Stromal cell of bone marrow (primary cell): Measurements from ENCODE around the gene DPP3.

Experiments
- DNase-seq: peaks from one replicate; pipeline ENCODE4 v3.0.0-alpha.2; 2012; ENCODE audit warnings: low read depth

The DPP3 gene

DNA sequence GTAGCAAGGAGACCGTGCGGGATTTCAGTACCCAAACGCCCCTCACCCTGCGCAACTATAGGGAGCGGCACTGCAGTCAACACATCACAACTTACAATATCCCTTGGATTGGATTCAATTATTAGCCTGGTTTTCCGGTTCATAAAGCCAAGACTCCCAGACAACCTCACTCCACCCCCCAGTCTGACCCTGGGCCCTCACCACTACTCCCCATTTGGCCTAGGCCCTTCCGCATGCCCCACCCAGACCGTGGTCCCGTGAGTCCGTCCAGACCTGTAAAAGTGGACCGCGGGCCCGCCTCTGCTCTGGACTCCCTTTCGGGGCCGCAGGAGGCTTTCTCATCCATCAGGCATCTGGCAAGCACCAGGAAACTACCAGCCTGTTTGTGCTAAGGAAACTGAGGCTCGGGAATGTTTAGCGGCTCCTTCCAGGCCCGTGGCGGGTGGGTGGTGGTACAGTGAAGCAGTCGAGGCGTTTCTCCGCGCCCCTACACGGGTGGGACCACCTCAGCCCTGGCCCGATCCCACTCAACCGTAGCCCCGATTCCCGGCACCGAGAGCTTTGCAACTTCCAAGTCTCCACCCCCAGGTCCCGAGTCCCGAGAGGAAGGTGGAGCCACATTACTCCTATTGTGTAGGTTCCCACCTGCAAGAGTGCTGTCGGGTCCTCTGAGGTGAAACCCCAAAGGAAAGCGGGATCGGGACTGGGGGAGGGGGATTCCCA is 679 bp upstream of the DPP3 start:
- DNase-seq = peak; percentile 16

- no peak for DNase-seq
These were observed 4.7 kb downstream of the DPP3 start for GRCh38 chr11:66484806-66485380.

DNA sequence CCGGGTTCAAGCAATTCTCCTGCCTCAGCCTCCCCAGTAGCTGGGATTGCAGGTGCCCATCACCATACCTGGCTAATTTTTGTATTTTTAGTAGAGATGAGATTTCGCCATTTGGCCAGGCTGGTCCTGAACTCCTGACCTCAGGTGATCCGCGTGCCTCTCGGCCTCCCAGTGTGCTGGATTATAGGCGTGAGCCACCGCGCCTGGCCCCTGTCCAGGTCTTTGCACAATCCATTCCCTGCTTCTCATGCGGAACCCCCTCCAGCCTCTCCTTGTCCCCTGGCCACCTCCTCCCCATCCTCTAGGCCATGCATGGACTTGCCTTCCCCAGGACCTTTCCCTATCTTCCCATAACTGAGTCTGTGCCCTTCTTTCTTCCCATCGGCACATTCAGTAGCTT is 8.7 kb downstream of the DPP3 start:
- no peak for DNase-seq

GRCh38 chr11:66489636-66490035 is 9.4 kb downstream of the DPP3 start:
- DNase-seq = no peak

GRCh38 chr11:66491315-66491935 is 11.2 kb downstream of the DPP3 start:
- DNase-seq = no peak

DNA sequence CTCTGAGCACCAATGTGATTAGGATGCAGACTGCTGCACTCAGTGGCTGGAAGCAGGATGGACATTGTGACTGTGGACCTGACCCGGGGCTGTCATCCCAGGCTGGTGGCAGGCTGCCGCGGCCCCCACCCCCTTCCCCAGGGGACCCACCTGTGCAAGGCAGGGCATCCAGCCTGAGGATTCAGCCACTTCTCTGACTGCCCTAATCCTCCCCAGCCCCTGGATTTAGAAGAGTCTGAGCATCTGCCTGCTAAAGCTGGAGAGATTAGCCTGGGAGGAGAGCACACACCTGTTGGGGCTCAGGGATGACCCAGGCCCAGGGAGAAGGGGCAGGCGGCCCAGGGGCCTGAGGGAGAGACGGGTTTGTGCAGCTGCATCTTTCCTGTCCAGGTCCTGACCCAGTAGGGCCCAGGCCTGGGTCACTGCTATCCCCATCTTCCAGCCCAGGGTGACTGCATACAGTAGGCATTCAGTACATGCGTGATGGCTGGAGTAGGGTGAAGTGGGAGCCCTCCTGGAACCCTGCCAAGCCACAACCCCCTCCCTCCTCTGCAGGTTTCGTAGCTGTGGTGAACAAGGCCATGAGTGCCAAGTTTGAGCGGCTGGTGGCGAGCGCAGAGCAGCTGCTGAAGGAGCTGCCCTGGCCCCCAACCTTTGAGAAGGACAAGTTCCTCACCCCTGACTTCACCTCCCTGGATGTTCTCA is 12.1 kb downstream of the DPP3 start:
- DNase-seq = no peak

GRCh38 chr11:66493130-66493529 is 12.9 kb downstream of the DPP3 start:
- DNase-seq = no peak

GRCh38 chr11:66494458-66494857 is 14.2 kb downstream of the DPP3 start:
- no peak for DNase-seq

DNA sequence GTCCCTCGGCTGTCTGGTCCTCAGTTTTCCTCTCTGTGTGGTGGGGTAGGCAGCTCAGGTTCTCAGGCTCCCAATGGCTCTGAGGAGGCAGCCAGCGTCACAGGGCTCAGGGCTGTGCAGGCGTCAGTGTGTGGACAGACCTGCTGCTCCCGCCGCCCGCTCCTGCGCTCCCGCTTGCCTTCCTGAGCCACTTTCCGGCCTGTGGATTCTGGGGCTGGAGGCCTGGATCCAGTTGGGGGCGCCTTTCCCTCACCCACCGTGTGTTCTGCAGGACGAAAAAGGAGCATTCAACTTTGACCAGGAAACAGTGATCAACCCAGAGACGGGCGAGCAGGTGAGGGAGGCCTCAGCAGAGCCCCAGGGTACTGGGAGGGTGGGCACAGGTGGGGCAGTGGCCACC is 14.7 kb downstream of the DPP3 start:
- no peak for DNase-seq

- no peak for DNase-seq
These were observed 15.2 kb downstream of the DPP3 start for GRCh38 chr11:66495401-66495854.

DNA sequence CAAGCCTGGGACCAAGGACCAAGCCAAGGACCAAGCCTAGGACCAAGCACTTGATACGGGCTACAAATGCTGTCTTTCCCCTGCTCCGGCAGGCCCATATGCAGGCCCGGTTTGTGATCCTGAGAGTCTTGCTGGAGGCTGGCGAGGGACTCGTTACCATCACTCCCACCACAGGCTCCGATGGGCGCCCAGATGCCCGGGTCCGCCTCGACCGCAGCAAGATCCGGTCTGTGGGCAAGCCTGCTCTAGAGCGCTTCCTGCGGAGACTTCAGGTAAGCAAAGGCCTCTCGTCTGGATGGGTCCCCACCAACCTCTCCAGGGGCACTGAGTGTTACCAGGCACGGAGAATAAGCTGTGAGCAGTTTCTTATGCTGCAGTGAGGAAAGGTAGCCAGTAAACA is 17.0 kb downstream of the DPP3 start:
- no peak for DNase-seq

- no peak for DNase-seq
These were observed 18.3 kb downstream of the DPP3 start for GRCh38 chr11:66498506-66498905.

DNA sequence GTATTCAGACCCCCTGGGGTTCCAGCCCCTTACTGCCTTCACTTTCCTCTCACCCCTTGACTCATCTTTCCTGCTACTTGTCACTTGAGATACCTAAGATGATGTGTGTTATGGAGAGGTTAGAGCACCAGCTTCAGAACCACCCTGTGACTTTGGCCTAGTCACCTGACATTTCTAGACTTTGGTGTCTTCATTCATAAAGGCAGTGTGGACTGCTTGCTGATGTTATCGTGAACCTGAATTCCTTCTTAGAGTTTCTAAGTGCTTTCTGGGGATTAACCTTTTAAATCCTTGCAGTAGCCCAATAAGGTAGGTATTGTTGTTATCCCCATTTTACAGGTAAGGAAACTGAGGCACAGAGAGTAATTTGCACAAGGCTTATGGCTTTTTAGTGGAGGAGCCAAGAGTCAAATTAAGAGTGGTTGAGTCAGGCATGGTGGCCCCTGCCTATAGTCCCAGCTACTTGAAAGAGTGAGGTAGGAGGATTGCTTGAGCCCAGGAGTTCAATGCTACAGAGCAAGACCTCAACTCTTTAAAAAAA is 25.1 kb downstream of the DPP3 start:
- no peak for DNase-seq

- no peak for DNase-seq
These were observed 28.9 kb downstream of the DPP3 start for GRCh38 chr11:66509131-66509561.

DNA sequence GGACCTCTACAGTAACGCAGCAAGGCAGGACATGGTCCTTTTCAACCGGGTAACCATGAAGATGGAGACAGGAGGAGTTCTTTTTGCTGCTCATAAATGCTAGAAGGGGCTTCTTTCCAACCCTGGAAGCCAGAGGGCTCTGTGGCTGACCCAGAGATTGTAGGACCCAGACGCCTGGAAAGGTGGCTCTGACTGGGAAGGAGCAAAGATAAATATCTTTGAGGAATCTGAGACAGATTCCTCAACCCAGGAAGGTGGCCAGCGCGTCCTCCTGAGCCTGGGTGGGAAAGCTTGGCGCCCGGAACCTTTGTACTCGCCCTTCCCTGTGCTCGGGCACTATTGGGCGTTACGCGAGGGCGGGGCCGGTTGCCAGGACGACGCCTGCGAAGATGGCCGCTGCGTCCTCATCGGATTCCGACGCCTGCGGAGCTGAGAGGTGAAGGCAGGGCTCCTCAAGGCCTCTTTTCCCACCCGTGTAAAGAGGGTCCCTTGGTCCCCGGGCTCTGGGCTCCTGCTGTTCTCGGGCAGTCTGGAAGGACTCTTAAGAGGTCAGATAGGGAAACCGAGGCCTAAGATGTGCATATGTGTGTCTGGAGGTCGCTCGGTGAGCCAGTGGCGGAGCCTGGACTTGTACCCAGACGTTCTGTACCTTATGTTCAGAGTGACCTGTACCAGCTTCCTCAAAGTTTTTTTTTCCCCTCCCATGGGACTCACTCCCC is 30.2 kb downstream of the DPP3 start, which contains the start of gene BBS1:
BBS1 (plus strand) TSS at position 365 of the 719 bp plus-strand sequence; CDS start at position 390, 25 bp downstream.
- DNase-seq = peak; percentile 49

GRCh38 chr11:66510990-66511339 is 30.7 kb downstream of the DPP3 start:
- DNase-seq = no peak

GRCh38 chr11:66523611-66524010 is 43.4 kb downstream of the DPP3 start:
- DNase-seq = no peak

- DNase-seq = no peak
These were observed 44.2 kb downstream of the DPP3 start for GRCh38 chr11:66524304-66525040.

- DNase-seq = no peak
These were observed 48.8 kb downstream of the DPP3 start for GRCh38 chr11:66529069-66529468.

GRCh38 chr11:66529655-66530054 is 49.4 kb downstream of the DPP3 start:
- no peak for DNase-seq
